HAP-1 (cell line): ENCODE results near the gene POFUT2.

Experiments used
- DNase-seq, 2 experiments: peaks; one replicate each; pipeline ENCODE4 v3.0.0-alpha.2; 2016 to 2020; ENCODE audit warnings: low spot score in 2 of 2
- H3K27me3 ChIP-seq: fragments of 250-450 bp; sonication (Bioruptor Pico); 2 replicates; pipeline ENCODE4 v1.5.1; 2020; ENCODE audit warnings: low read depth, mild to moderate bottlenecking, moderate library complexity
- H3K36me3 ChIP-seq: fragments of 250-450 bp; sonication (Bioruptor Pico); replicated peaks from 2 replicates; pipeline ENCODE4 v1.5.1; 2020; ENCODE audit warnings: mild to moderate bottlenecking
- H3K4me1 ChIP-seq: fragments of 250-450 bp; sonication (Bioruptor Pico); 2 replicates; pipeline ENCODE4 v1.5.1; 2020; ENCODE audit warnings: mild to moderate bottlenecking
- H3K4me3 ChIP-seq: fragments of 250-450 bp; sonication (Bioruptor Pico); 2 replicates; pipeline ENCODE4 v1.5.1; 2020; ENCODE audit warnings: mild to moderate bottlenecking, moderate library complexity
- H3K9me3 ChIP-seq: fragments of 250-450 bp; sonication (Bioruptor Pico); 2 replicates; pipeline ENCODE4 v1.5.1; 2020; ENCODE audit warnings: mild to moderate bottlenecking, moderate library complexity
- in situ Hi-C: fragments of 300-500 bp; cut with MboI; formaldehyde crosslinking; loops from 3 replicates; pipeline ENCODE4 v1.14.3; 2020; ENCODE audit warnings: low sequenced_read_pairs, inconsistent platforms, mixed read lengths

The POFUT2 gene

GRCh38 chr21:45220071-45220481 is 67.6 kb downstream of the POFUT2 start:
- Histone ChIP-seq H3K27me3 (no peaks in the 10 kb centered on the region), H3K36me3 (no peaks in the 10 kb centered on the region), H3K9me3 (peaks cover 3% of the 10 kb centered on the region; the same call in 1 of the 2 replicates), H3K4me1 (no peaks in the 10 kb centered on the region), H3K4me3 (no peak overlapping the region)
- in situ Hi-C loops: no loop called here
- DNase-seq: no peak

- Histone ChIP-seq H3K4me3 (no peak overlapping the region), H3K36me3 (no peaks in the 10 kb centered on the region), H3K27me3 (no peaks in the 10 kb centered on the region), H3K4me1 (no peaks in the 10 kb centered on the region), H3K9me3 (peaks cover 3% of the 10 kb centered on the region; the same call in 1 of the 2 replicates)
- in situ Hi-C loops: no loop called here
- DNase-seq: no peak
Observed at GRCh38 chr21:45219517-45219916, 68.2 kb downstream of the POFUT2 start.

GRCh38 chr21:45217010-45217409 is 70.7 kb downstream of the POFUT2 start:
- Histone ChIP-seq H3K4me1 (no peaks in the 10 kb centered on the region), H3K36me3 (no peaks in the 10 kb centered on the region), H3K4me3 (no peak overlapping the region), H3K27me3 (no peaks in the 10 kb centered on the region), H3K9me3 (peaks cover 3% of the 10 kb centered on the region; the same call in 1 of the 2 replicates)
- DNase-seq: no peak
- in situ Hi-C loops: no loop called here

GRCh38 chr21:45215213-45215612 is 72.5 kb downstream of the POFUT2 start:
- Histone ChIP-seq H3K4me3 (no peak overlapping the region), H3K4me1 (peaks cover 5% of the 10 kb centered on the region), H3K27me3 (no peaks in the 10 kb centered on the region), H3K36me3 (no peaks in the 10 kb centered on the region), H3K9me3 (peaks cover 3% of the 10 kb centered on the region; the same call in 1 of the 2 replicates)
- no peak for DNase-seq
- in situ Hi-C loops: no loop called here
